Smooth muscle cell (in vitro differentiated cells): ENCODE results near the gene MCOLN1. TPM values are rescaled to one million over a fixed set of nuclear protein-coding genes. Genes with fewer than 3 reads are reported as not detected.

Experiments
- DNase-seq: peaks from one replicate; lab custom pipeline; 2025; ENCODE audit not compliant: unreplicated experiment; lab: John Stamatoyannopoulos, UW
- H2AFZ ChIP-seq: fragments of 200-600 bp; sonication (generic); 2 replicates; pipeline ENCODE4 v1.6.0; 2016; ENCODE audit warnings: antibody characterized with exemption, low read depth, mild to moderate bottlenecking
- H3F3A ChIP-seq: fragments of 200-600 bp; sonication (generic); 2 replicates; pipeline ENCODE4 v1.6.0; 2017; ENCODE audit warnings: antibody characterized with exemption, low read depth
- H3K27ac ChIP-seq: fragments of 200-600 bp; sonication (generic); 2 replicates; pipeline ENCODE4 v1.5.1; 2016; ENCODE audit warnings: low read depth, mild to moderate bottlenecking
- H3K27me3 ChIP-seq: fragments of 200-600 bp; sonication (generic); 2 replicates; pipeline ENCODE4 v1.6.1; 2016; ENCODE audit warnings: low read depth, mild to moderate bottlenecking
- H3K36me3 ChIP-seq: fragments of 200-600 bp; sonication (generic); 2 replicates; pipeline ENCODE4 v1.5.1; 2016; ENCODE audit warnings: low read depth
- H3K4me1 ChIP-seq: fragments of 200-600 bp; sonication (generic); 2 replicates; pipeline ENCODE4 v1.5.1; 2016; ENCODE audit warnings: low read depth
- H3K4me2 ChIP-seq: fragments of 200-600 bp; sonication (generic); 2 replicates; pipeline ENCODE4 v1.6.0; 2016; ENCODE audit warnings: mild to moderate bottlenecking
- H3K4me3 ChIP-seq: fragments of 200-600 bp; sonication (generic); 2 replicates; pipeline ENCODE4 v1.5.1; 2016; ENCODE audit warnings: mild to moderate bottlenecking
- H3K79me2 ChIP-seq: fragments of 200-600 bp; sonication (generic); 2 replicates; pipeline ENCODE4 v1.6.0; 2016; ENCODE audit warnings: low read depth, mild to moderate bottlenecking
- H3K9ac ChIP-seq: fragments of 200-600 bp; sonication (generic); 2 replicates; pipeline ENCODE4 v1.6.0; 2016; ENCODE audit warnings: low read depth
- H3K9me3 ChIP-seq: fragments of 200-600 bp; sonication (generic); replicated peaks from 2 replicates; pipeline ENCODE4 v1.5.1; 2016; ENCODE audit warnings: low read depth
- H4K20me1 ChIP-seq: fragments of 200-600 bp; sonication (generic); 2 replicates; pipeline ENCODE4 v1.6.0; 2016; ENCODE audit warnings: low read depth
- CTCF ChIP-seq: fragments of 200-600 bp; sonication (generic); IDR thresholded peaks from 2 replicates; pipeline ENCODE4 v1.5.1; 2017; ENCODE audit warnings: borderline replicate concordance, mild to moderate bottlenecking, antibody characterized with exemption; ENCODE audit not compliant: insufficient read depth, poor library complexity, severe bottlenecking
- WGBS: methylation state at CpG from one replicate; pipeline ENCODE4 v1.1.7; 2016; ENCODE audit warnings: low lambda C conversion rate; 5-methylcytosine and 5-hydroxymethylcytosine counted together
- polyA plus RNA-seq: library from polyadenylated mRNA; unstranded; fragments of >200 nt; fragmentation: Nextera tagmentation; extraction: Ambion mirVana; gene quantifications from 2 replicates; pipeline ENCODE4 v1.2.1, GENCODE V29; 2016
- total RNA-seq: library from RNA; depleted of rRNA; stranded (reverse); fragments of >200 nt; gene quantifications from 2 replicates; pipeline ENCODE4 v1.2.3, GENCODE V29; 2014

Gene MCOLN1
- total and polyA plus RNA-seq, 2 experiments from 2014 or later = 9.8 to 19.2 TPM

- Histone ChIP-seq H3K4me1 (no peaks in the 10 kb centered on the region), H3K36me3 (no peaks in the 10 kb centered on the region), H3K27ac (no peak overlapping the region), H3F3A (no peaks in the 10 kb centered on the region), H4K20me1 (no peaks in the 10 kb centered on the region), H3K79me2 (no peaks in the 10 kb centered on the region), H3K4me3 (no peak overlapping the region), H3K9ac (no peak overlapping the region), H3K9me3 (no peaks in the 10 kb centered on the region), H2AFZ (no peak overlapping the region), H3K27me3 (no peaks in the 10 kb centered on the region), H3K4me2 (no peak overlapping the region)
- WGBS = 98% methylated on average over 11 of the region's 11 CpGs
- DNase-seq = no peak
- no peak for TF ChIP-seq CTCF
These were observed 19.5 kb downstream of the MCOLN1 start for GRCh38 chr19:7541828-7542443.

- Histone ChIP-seq H3K36me3 (no peaks in the 10 kb centered on the region), H3K4me1 (no peaks in the 10 kb centered on the region), H3K27me3 (no peaks in the 10 kb centered on the region), H3K9me3 (no peaks in the 10 kb centered on the region), H3K4me2 (no peak overlapping the region), H3K79me2 (no peaks in the 10 kb centered on the region), H3F3A (no peaks in the 10 kb centered on the region), H2AFZ (no peak overlapping the region), H4K20me1 (no peaks in the 10 kb centered on the region), H3K27ac (no peak overlapping the region), H3K9ac (no peak overlapping the region), H3K4me3 (no peak overlapping the region)
- WGBS = 95% methylated on average over 22 of the region's 24 CpGs
- TF ChIP-seq CTCF = no peak
- no peak for DNase-seq
These were observed 20.3 kb downstream of the MCOLN1 start for GRCh38 chr19:7542556-7543348.

- H3K9me3 ChIP-seq = no peaks in the 10 kb centered on the region
- no peaks in the 10 kb centered on the region for H4K20me1 ChIP-seq
- 100% methylated on average over 2 of the region's 3 CpGs for WGBS
- H3K4me3 ChIP-seq = no peak overlapping the region
- H3K27me3 ChIP-seq = no peaks in the 10 kb centered on the region
- no peak for TF ChIP-seq CTCF
- no peaks in the 10 kb centered on the region for H3F3A ChIP-seq
- H3K4me2 ChIP-seq = no peak overlapping the region
- no peak overlapping the region for H3K9ac ChIP-seq
- no peaks in the 10 kb centered on the region for H3K4me1 ChIP-seq
- no peaks in the 10 kb centered on the region for H3K79me2 ChIP-seq
- no peak overlapping the region for H3K27ac ChIP-seq
- DNase-seq = no peak
- no peak overlapping the region for H2AFZ ChIP-seq
- H3K36me3 ChIP-seq = no peaks in the 10 kb centered on the region
These were observed 22.2 kb downstream of the MCOLN1 start for GRCh38 chr19:7544626-7545025.

- no peak overlapping the region for H3K4me2 ChIP-seq
- H3K4me1 ChIP-seq = no peaks in the 10 kb centered on the region
- no peak overlapping the region for H3K27ac ChIP-seq
- no peaks in the 10 kb centered on the region for H3K9me3 ChIP-seq
- no peak overlapping the region for H3K9ac ChIP-seq
- TF ChIP-seq CTCF = no peak
- no peak overlapping the region for H3K4me3 ChIP-seq
- H3K27me3 ChIP-seq = no peaks in the 10 kb centered on the region
- H2AFZ ChIP-seq = no peak overlapping the region
- H3F3A ChIP-seq = no peaks in the 10 kb centered on the region
- WGBS = 97% methylated on average over 8 of the region's 8 CpGs
- no peak for DNase-seq
- no peaks in the 10 kb centered on the region for H3K36me3 ChIP-seq
- no peaks in the 10 kb centered on the region for H3K79me2 ChIP-seq
- no peaks in the 10 kb centered on the region for H4K20me1 ChIP-seq
These were observed 22.9 kb downstream of the MCOLN1 start for GRCh38 chr19:7545300-7545699.
